ENCODE measurements around the gene KRTAP1-3.

DNA sequence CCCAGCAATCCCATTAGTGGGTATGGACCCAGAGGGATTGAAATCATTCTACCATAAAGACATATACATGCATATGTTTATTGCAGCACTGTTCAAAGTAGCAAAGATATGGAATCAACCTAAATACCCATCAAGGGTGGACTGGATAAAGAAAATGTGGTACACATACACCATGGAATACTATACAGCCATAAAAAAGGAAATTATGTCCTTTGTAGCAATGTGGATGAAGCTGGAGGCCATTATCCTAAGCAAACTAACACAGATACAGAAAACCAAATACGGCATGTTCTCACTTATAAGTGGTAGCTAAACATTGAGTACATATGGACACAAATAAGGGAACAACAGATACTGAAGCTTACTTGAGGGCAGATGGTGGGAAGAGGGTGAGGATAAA, 22.9 kb upstream of the KRTAP1-3 start:
- TF ChIP-seq EZH2 (IDR thresholded peaks at IDR 0.05; ENCODE audit: low read depth), result no peak
- TF ChIP-seq, protein P1, sequence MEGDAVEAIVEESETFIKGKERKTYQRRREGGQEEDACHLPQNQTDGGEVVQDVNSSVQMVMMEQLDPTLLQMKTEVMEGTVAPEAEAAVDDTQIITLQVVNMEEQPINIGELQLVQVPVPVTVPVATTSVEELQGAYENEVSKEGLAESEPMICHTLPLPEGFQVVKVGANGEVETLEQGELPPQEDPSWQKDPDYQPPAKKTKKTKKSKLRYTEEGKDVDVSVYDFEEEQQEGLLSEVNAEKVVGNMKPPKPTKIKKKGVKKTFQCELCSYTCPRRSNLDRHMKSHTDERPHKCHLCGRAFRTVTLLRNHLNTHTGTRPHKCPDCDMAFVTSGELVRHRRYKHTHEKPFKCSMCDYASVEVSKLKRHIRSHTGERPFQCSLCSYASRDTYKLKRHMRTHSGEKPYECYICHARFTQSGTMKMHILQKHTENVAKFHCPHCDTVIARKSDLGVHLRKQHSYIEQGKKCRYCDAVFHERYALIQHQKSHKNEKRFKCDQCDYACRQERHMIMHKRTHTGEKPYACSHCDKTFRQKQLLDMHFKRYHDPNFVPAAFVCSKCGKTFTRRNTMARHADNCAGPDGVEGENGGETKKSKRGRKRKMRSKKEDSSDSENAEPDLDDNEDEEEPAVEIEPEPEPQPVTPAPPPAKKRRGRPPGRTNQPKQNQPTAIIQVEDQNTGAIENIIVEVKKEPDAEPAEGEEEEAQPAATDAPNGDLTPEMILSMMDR (conservative IDR thresholded peaks at IDR 0.05), result no peak

All from PC-9 (cell line).